Fibroblast of lung (primary cell): ENCODE measurements around the gene INSRR.

Experiments
- CTCF ChIP-seq, 2 donors: IDR thresholded peaks in 1 of 2; conservative IDR thresholded peaks in 1 of 2; 1 replicate in 1 of 2; 2 replicates in 1 of 2; pipeline ENCODE4 v1.5.1; 2011 to 2012; ENCODE audit warnings: low read length in 2 of 2, control low read depth in 1 of 2, inconsistent platforms in 1 of 2, low read depth in 1 of 2, mild to moderate bottlenecking in 1 of 2
- EZH2 ChIP-seq: IDR thresholded peaks from 2 replicates; pipeline ENCODE4 v1.5.1; 2012; ENCODE audit warnings: low read length, control low read depth, mild to moderate bottlenecking; ENCODE audit errors: missing control alignments

GRCh38 chr1:156883919-156884318 lies 25.0 kb upstream of the INSRR start:
- no peak for TF ChIP-seq CTCF (conservative IDR thresholded peaks at IDR 0.05 in 1 of 2, IDR thresholded peaks at IDR 0.05 in 1 of 2; ENCODE audit: low read depth in 1 of 2, low read length in 2 of 2)
- no peak for TF ChIP-seq EZH2
